D721Med (cell line): ENCODE results near the gene PGM1.

Experiments
- DNase-seq: peaks from one replicate; pipeline ENCODE4 v3.0.0; 2011; ENCODE audit warnings: low spot score; ENCODE audit not compliant: insufficient read length
- FAIRE-seq: peaks from 2 replicates; lab custom pipeline; 2011; peaks lifted over from hg19 to GRCh38; lab: Jason Lieb, UNC
- CTCF ChIP-seq: IDR thresholded peaks from 2 replicates; pipeline ENCODE4 v1.5.1; 2012; ENCODE audit warnings: mild to moderate bottlenecking, control low read depth; ENCODE audit not compliant: insufficient read depth; ENCODE audit errors: missing control alignments

PGM1 gene

GRCh38 chr1:63671514-63671913, 78.3 kb downstream of the PGM1 start:
- FAIRE-seq (no peak), DNase-seq (no peak)
- no peak for TF ChIP-seq CTCF

DNA sequence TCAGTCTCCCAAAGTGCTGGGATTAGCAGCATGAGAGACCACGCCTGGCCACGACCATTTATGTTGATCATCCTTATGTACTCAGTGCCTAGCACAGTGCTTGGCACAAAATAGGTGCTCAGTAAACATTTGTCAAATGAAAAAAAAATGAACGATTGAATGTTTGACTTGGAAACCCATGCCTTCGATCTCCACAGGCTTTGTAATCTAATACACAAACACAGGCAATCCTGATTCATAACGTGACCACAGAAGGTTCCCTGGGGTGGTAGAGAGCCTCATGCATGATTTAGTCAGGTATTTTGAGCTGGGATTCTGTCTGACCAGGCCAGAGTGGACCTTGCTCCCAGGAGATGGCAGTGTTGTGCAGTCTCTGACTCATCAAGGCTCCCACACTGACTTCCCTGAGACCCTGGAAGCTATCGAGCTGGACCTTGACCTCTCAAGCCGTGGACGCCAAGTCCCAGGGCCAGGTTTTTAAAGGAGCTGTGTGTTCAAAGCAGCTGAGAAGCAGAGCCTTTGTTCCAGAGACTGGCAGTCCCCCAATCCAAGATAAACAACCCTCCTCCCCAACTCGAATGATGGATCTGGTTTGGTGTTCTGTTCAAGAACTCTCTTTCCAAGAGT, 81.1 kb downstream of the PGM1 start:
- DNase-seq (no peak), FAIRE-seq (no peak)
- peak; percentile 54 for TF ChIP-seq CTCF

DNA sequence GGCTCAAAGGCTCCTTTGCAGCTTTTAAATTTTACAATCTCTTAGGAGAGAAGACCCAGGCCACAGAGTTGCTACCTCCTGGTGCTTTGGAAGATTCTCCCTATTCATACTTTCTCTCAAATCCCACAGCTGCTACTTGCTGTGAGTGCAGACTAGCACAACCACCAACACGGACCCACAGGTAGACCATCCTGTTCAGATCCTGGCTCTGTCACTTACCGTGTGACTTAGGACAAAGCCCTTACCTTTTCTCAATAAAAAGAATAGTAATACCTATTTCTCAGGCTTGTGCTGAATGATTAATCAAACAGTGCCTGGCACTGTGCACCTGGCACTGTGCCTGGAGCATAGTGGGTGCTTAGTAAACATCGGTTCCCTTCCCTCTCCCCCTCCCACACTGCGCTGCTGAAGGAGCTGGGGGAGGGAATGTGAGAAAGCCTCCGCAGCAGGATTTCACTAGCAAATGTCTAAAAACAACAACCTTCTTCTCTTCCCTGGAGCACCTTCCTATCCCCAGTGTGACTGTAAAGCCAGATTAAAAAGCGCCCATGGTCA, 81.7 kb downstream of the PGM1 start:
- TF ChIP-seq CTCF, result no peak
- FAIRE-seq (no peak), DNase-seq (no peak)

DNA sequence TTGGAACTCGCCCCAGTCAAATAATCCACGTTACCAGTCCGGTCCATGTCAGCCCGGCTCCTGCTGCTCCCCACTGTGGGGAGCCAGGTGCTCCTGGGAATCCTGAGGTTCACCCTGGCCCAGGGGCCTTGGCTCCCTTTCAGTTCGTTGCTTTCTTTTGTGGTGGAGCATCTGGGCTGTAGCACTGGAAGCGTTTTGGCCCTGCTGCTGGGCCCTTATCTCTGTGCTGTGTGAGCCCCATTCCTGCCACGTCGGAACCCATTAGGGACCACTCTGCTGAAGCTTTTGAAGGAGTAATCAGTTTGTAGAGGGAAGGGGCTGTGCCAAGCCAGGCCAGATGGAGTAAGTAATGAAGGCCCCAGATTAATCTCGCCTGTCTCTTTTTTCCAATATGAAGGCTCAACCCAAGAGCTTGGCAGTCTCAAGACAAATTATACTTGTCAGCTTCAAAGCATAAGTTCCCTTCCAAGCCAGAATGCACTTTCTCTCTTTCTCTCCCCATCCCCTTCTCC, 82.3 kb downstream of the PGM1 start:
- TF ChIP-seq CTCF, result no peak
- DNase-seq, result no peak
- no peak for FAIRE-seq

GRCh38 chr1:63677497-63677896, 84.3 kb downstream of the PGM1 start:
- no peak for DNase-seq
- no peak for TF ChIP-seq CTCF
- FAIRE-seq, result no peak

- DNase-seq (no peak), FAIRE-seq (no peak)
- TF ChIP-seq CTCF, result no peak
Measured at GRCh38 chr1:63678200-63678599, 85.0 kb downstream of the PGM1 start.

DNA sequence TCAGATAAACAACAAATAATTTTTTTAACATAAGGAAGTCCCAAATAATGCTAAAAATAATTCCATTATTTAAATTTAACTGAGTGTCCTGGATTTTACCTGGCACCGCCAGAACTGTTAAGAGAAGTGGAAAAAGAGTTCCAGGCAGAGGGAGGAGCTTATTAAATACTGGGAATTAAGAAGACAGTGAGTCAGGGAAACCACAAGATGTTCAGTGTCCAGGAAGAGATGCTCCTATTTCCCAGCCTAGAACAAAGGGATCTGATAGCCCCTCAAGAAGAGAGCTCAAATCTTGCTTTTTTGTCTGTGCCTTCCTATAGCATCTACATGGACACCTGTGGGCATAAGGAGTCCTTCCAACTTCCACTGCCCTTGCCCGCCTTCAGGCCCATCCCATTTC, 85.9 kb downstream of the PGM1 start:
- DNase-seq (no peak), FAIRE-seq (no peak)
- no peak for TF ChIP-seq CTCF
